Cardiac muscle cell (in vitro differentiated cells and primary cell): ENCODE measurements around the gene RGS2. TPM values are rescaled to one million over a fixed set of nuclear protein-coding genes. Genes with fewer than 3 reads are reported as not detected.

Experiments used
- DNase-seq, 2 donors: peaks; one replicate each; pipeline versions ENCODE4 v3.0.0 to v3.0.0-alpha.2; 2010 to 2017; ENCODE audit warnings: low read depth in 1 of 2, low spot score in 1 of 2
- H3K27ac ChIP-seq: fragments of 200-600 bp; sonication (generic); 2 replicates; pipeline ENCODE4 v1.5.1; 2016
- H3K27me3 ChIP-seq: fragments of 200-600 bp; sonication (generic); 2 replicates; pipeline ENCODE4 v1.6.0; 2016; ENCODE audit warnings: control low read depth
- H3K36me3 ChIP-seq: fragments of 200-600 bp; sonication (generic); 2 replicates; pipeline ENCODE4 v1.5.1; 2016; ENCODE audit warnings: control low read depth
- H3K4me1 ChIP-seq: fragments of 200-600 bp; sonication (generic); 2 replicates; pipeline ENCODE4 v1.8.1; 2017; ENCODE audit warnings: low read depth, mild to moderate bottlenecking, mixed run types
- H3K4me3 ChIP-seq: fragments of 200-600 bp; sonication (generic); 2 replicates; pipeline ENCODE4 v1.5.1; 2016; ENCODE audit warnings: mild to moderate bottlenecking
- H3K9me3 ChIP-seq: fragments of 200-600 bp; sonication (generic); 2 replicates; pipeline ENCODE4 v1.5.1; 2017; ENCODE audit warnings: low read depth, mild to moderate bottlenecking, control low read depth
- polyA plus RNA-seq: library from polyadenylated mRNA; unstranded; fragments of >200 nt; fragmentation: Nextera tagmentation; extraction: Ambion mirVana; gene quantifications from 2 replicates; pipeline ENCODE4 v1.2.1, GENCODE V29; 2016
- total RNA-seq: library from RNA; depleted of rRNA; stranded (reverse); fragments of >200 nt; gene quantifications from 2 replicates; pipeline ENCODE4 v1.2.3, GENCODE V29; 2016
- TF ChIP-seq, protein P1 (sequence below): IDR thresholded peaks from 2 replicates; pipeline ENCODE4 v1.5.1; 2012; ENCODE audit warnings: low read depth, mild to moderate bottlenecking, low read length

Gene RGS2, protein sequence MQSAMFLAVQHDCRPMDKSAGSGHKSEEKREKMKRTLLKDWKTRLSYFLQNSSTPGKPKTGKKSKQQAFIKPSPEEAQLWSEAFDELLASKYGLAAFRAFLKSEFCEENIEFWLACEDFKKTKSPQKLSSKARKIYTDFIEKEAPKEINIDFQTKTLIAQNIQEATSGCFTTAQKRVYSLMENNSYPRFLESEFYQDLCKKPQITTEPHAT
- total RNA-seq (11.5 and 15.6 TPM in 2 replicates), polyA plus RNA-seq (28.2 and 32.3 TPM in 2 replicates)

DNA sequence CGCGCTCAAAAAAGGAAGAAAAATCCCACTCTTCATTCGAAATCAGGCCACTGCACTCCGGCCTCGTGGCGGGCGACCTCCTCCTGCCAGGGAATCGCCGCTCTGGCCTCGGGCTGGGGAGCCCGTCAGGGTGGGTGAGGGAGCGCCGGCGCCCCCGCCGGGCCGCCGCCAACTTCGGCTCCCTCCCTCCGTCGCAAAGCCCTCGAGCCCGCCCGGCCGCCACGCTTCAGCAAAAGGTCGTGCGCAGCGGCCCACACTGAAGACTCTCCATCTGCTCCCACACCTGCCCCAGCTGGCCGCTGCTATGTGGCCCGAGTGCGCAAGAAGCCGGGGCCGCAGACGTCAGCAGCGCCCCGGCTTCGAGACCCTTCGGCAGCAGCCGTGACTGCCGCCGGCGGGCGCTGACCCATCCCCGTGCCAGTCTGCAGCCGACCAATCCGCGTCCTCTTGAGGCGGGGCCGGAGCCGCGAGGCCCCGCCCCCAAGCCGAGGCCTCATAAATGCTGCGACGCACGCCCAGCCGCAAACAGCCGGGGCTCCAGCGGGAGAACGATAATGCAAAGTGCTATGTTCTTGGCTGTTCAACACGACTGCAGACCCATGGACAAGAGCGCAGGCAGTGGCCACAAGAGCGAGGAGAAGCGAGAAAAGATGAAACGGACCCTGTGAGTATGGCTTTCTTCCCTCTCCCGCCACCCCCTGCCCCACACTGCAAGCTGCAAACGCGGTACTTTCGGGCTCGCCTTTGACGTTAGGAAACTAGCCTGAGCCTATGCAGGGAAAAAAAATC, at the start of gene RGS2:
TSS of gene RGS2 (plus strand) at position 522 of the 789 bp plus-strand sequence. CDS start at position 555, 33 bp downstream.
- Histone ChIP-seq H3K27me3 (no peaks in the 10 kb centered on the region), H3K4me3 (peak within 1 kb of the TSS; percentile 58), H3K36me3 (peaks cover 6% of the 10 kb centered on the region), H3K27ac (peak within 1 kb of the TSS; percentile 81), H3K9me3 (no peaks in the 10 kb centered on the region), H3K4me1 (no peaks in the 10 kb centered on the region)
- TF ChIP-seq, protein P1, sequence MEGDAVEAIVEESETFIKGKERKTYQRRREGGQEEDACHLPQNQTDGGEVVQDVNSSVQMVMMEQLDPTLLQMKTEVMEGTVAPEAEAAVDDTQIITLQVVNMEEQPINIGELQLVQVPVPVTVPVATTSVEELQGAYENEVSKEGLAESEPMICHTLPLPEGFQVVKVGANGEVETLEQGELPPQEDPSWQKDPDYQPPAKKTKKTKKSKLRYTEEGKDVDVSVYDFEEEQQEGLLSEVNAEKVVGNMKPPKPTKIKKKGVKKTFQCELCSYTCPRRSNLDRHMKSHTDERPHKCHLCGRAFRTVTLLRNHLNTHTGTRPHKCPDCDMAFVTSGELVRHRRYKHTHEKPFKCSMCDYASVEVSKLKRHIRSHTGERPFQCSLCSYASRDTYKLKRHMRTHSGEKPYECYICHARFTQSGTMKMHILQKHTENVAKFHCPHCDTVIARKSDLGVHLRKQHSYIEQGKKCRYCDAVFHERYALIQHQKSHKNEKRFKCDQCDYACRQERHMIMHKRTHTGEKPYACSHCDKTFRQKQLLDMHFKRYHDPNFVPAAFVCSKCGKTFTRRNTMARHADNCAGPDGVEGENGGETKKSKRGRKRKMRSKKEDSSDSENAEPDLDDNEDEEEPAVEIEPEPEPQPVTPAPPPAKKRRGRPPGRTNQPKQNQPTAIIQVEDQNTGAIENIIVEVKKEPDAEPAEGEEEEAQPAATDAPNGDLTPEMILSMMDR: no peak
- DNase-seq: peak; percentile 96 to 97

DNA sequence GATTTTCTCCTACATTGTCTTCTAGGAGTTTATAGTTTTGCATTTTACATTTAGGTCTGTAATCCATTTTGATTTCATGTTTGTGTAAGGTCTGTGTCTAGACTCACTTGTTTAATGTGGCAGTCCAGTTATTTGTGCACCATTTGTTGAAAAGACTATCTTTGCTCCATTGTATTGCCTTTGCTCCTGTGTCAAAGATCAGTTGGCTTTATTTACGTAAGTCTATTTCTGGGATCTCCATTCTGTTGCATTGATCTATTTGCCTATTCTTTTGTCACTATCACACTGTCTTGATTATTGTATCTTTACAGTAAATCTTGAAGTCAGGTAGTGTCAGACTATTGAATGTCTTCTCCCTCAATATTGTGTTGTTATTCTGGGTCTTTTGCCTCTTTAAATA, 49.7 kb upstream of the RGS2 start:
- TF ChIP-seq, protein P1: no peak

DNA sequence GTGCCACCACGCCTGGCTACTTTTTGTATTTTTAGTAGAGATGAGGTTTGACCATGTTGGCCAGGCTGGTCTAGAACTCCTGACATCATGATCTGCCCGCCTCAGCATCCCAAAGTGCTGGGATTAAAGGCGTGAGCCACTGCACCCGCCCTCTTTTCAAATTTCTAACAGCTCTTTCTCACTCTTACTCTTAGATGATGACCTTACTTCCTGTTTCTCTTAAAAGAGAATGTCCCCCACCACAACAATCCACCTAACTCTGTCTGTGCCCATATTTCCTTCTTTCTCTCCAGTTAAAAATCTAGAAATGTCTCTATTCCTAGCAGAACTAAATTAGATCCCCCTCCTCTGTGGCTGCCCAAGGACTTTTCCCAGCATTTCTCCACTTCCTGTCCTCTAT, 46.6 kb upstream of the RGS2 start:
- no peak overlapping the region for H3K27ac ChIP-seq
- TF ChIP-seq, protein P1: no peak

More for the DNA sequence above, 49.7 kb upstream of the RGS2 start:
- Histone ChIP-seq H3K36me3 (no peaks in the 10 kb centered on the region), H3K4me1 (no peaks in the 10 kb centered on the region), H3K4me3 (no peak overlapping the region), H3K9me3 (no peaks in the 10 kb centered on the region), H3K27me3 (no peaks in the 10 kb centered on the region), H3K27ac (no peak overlapping the region)
- DNase-seq: no peak

DNA sequence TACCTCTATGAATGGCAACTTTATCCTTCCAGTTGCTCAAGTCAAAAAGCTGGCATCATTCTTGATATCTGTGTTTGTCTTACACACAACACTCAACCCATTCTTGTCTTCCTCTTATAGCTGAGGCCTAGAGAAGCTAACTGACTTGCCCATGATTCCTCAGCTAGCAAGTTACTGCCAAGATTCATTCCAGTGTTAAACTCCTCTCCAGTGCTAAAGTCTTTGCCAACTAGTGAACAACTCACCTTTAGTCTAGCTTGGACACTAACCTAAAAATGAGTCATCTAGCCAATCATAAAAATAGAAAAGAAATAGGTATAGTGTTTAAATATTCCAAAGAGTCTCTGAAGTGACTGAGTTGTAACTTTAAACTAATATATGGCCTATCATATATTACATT, 45.6 kb upstream of the RGS2 start:
- H3K9me3 ChIP-seq: no peaks in the 10 kb centered on the region
- H3K27me3 ChIP-seq: no peaks in the 10 kb centered on the region
- DNase-seq: peak in 1 of 2 donors; percentile 12
- TF ChIP-seq, protein P1: no peak
- no peak overlapping the region for H3K4me3 ChIP-seq
- H3K4me1 ChIP-seq: peaks cover 4% of the 10 kb centered on the region
- H3K27ac ChIP-seq: no peak overlapping the region
- H3K36me3 ChIP-seq: no peaks in the 10 kb centered on the region

More for the DNA sequence above, 46.6 kb upstream of the RGS2 start:
- no peaks in the 10 kb centered on the region for H3K4me1 ChIP-seq
- no peak overlapping the region for H3K4me3 ChIP-seq
- no peaks in the 10 kb centered on the region for H3K36me3 ChIP-seq
- no peaks in the 10 kb centered on the region for H3K9me3 ChIP-seq
- no peak for DNase-seq
- no peaks in the 10 kb centered on the region for H3K27me3 ChIP-seq

DNA sequence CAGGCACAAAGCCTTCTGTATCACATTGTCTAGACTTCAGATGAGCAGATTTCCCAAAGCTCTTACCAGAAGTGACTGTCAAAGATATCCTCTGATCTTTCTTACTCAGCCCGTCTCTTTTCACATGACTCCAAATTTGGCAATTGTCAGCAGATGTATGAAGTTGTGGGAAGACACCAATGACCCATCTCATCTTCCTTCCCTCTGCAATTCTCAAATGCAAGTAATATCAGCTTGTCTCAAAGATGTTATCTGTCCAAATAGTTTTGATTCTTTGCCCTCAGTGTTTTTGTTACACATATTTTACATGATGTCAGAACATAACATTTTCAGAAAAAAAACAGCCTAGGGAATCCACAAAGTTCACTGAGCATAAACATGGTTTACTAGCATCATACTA, 45.1 kb upstream of the RGS2 start:
- H3K27ac ChIP-seq: no peak overlapping the region
- H3K36me3 ChIP-seq: no peaks in the 10 kb centered on the region
- DNase-seq: peak in 1 of 2 donors; percentile 34
- peaks cover 5% of the 10 kb centered on the region for H3K4me1 ChIP-seq
- no peak overlapping the region for H3K4me3 ChIP-seq
- H3K9me3 ChIP-seq: no peaks in the 10 kb centered on the region
- no peaks in the 10 kb centered on the region for H3K27me3 ChIP-seq
- TF ChIP-seq, protein P1: no peak
